Thyroid gland (tissue), 4 donors: Measurements from ENCODE around the gene BANK1.

ENCODE experiments used
- POLR2A ChIP-seq, 2 donors: fragments of 450-650 bp; IDR thresholded peaks; one replicate each; pipeline ENCODE4 v1.6.1; 2017; ENCODE audit warnings: antibody characterized with exemption in 2 of 2, mild to moderate bottlenecking in 2 of 2, moderate library complexity in 1 of 2
- TF ChIP-seq, protein P1 (sequence below), 6 experiments: fragments of 200-600 bp in 3 of 6; fragments of 450-650 bp in 3 of 6; sonication (generic) in 3 of 6; IDR thresholded peaks; one replicate each; pipeline ENCODE4 v1.5.1; 2016 to 2019; ENCODE audit warnings: antibody characterized with exemption in 6 of 6, mild to moderate bottlenecking in 2 of 6, inconsistent platforms in 1 of 6, moderate library complexity in 1 of 6

DNA sequence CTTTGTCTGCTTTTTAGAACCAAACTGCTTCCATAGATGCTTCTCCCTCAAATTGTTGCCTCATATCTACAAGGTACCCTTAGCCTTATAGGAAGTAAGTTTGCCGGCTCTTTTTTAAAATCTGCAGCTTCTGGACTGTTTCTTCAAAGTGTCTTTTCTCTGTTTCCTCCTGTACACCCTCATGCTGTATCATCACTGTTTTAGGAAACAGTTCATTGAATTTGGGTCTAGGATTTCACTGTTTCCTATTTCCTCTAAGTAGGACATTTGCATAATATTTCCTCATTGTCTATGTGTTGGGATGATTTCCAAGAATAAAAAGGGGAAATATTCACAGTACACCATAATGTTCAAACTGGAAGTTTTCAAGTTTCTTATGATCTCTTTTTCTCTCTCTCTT lies 43.0 kb downstream of the BANK1 start:
- TF ChIP-seq, protein P1, sequence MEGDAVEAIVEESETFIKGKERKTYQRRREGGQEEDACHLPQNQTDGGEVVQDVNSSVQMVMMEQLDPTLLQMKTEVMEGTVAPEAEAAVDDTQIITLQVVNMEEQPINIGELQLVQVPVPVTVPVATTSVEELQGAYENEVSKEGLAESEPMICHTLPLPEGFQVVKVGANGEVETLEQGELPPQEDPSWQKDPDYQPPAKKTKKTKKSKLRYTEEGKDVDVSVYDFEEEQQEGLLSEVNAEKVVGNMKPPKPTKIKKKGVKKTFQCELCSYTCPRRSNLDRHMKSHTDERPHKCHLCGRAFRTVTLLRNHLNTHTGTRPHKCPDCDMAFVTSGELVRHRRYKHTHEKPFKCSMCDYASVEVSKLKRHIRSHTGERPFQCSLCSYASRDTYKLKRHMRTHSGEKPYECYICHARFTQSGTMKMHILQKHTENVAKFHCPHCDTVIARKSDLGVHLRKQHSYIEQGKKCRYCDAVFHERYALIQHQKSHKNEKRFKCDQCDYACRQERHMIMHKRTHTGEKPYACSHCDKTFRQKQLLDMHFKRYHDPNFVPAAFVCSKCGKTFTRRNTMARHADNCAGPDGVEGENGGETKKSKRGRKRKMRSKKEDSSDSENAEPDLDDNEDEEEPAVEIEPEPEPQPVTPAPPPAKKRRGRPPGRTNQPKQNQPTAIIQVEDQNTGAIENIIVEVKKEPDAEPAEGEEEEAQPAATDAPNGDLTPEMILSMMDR (IDR thresholded peaks at IDR 0.05): no peak
- TF ChIP-seq POLR2A (IDR thresholded peaks at IDR 0.05): no peak
